Choroid plexus epithelial cell (primary cell): ENCODE results near the gene PDE4B.

Experiments used
- DNase-seq: peaks from one replicate; pipeline ENCODE4 v3.0.0-alpha.2; 2010; ENCODE audit warnings: low read depth
- H3K4me3 ChIP-seq: 2 replicates; pipeline ENCODE4 v1.5.1; 2011; ENCODE audit warnings: low read depth, mild to moderate bottlenecking, control low read depth, low read length, moderate library complexity
- CTCF ChIP-seq: conservative IDR thresholded peaks from 2 replicates; pipeline ENCODE4 v1.5.1; 2011; ENCODE audit warnings: low read depth, mild to moderate bottlenecking, control low read depth, inconsistent platforms, low read length, moderate library complexity

PDE4B gene

GRCh38 chr1:65980237-65980636 is 187.5 kb downstream of the PDE4B start:
- no peak overlapping the region for H3K4me3 ChIP-seq
- DNase-seq: peak; percentile 21
- TF ChIP-seq CTCF: no peak

- TF ChIP-seq CTCF: no peak
- DNase-seq: no peak
- no peak overlapping the region for H3K4me3 ChIP-seq
Observed at GRCh38 chr1:65983500-65983899, 190.8 kb downstream of the PDE4B start.

- TF ChIP-seq CTCF: no peak
Observed at GRCh38 chr1:65985393-65986066, 192.8 kb downstream of the PDE4B start.

GRCh38 chr1:65986146-65986545 is 193.5 kb downstream of the PDE4B start:
- no peak for DNase-seq
- no peak overlapping the region for H3K4me3 ChIP-seq
- no peak for TF ChIP-seq CTCF

More at GRCh38 chr1:65985393-65986066, 192.8 kb downstream of the PDE4B start:
- no peak overlapping the region for H3K4me3 ChIP-seq
- DNase-seq: no peak

GRCh38 chr1:65990161-65990560 is 197.5 kb downstream of the PDE4B start:
- TF ChIP-seq CTCF: no peak
- no peak overlapping the region for H3K4me3 ChIP-seq
- DNase-seq: peak; percentile 7

GRCh38 chr1:65991694-65992093 is 199.0 kb downstream of the PDE4B start:
- H3K4me3 ChIP-seq: no peak overlapping the region
- TF ChIP-seq CTCF: no peak
- DNase-seq: no peak

GRCh38 chr1:65992165-65992821 is 199.6 kb downstream of the PDE4B start:
- no peak for DNase-seq

More at GRCh38 chr1:65992165-65992821, 199.6 kb downstream of the PDE4B start:
- H3K4me3 ChIP-seq: no peak overlapping the region
- no peak for TF ChIP-seq CTCF
